AG10803 (cell line): Measurements from ENCODE around the gene RBMS3.

Source experiments
- DNase-seq: peaks from one replicate; pipeline ENCODE4 v3.0.0; 2010; ENCODE audit warnings: low read depth
- H3K4me3 ChIP-seq: 2 replicates; pipeline ENCODE4 v1.5.1; 2011; ENCODE audit warnings: mild to moderate bottlenecking, low read length, control low read depth
- TF ChIP-seq, protein P1 (sequence below): conservative IDR thresholded peaks from 2 replicates; pipeline ENCODE4 v1.5.1; 2011; ENCODE audit warnings: mild to moderate bottlenecking, low read length, control low read depth, inconsistent platforms

The RBMS3 gene

DNA sequence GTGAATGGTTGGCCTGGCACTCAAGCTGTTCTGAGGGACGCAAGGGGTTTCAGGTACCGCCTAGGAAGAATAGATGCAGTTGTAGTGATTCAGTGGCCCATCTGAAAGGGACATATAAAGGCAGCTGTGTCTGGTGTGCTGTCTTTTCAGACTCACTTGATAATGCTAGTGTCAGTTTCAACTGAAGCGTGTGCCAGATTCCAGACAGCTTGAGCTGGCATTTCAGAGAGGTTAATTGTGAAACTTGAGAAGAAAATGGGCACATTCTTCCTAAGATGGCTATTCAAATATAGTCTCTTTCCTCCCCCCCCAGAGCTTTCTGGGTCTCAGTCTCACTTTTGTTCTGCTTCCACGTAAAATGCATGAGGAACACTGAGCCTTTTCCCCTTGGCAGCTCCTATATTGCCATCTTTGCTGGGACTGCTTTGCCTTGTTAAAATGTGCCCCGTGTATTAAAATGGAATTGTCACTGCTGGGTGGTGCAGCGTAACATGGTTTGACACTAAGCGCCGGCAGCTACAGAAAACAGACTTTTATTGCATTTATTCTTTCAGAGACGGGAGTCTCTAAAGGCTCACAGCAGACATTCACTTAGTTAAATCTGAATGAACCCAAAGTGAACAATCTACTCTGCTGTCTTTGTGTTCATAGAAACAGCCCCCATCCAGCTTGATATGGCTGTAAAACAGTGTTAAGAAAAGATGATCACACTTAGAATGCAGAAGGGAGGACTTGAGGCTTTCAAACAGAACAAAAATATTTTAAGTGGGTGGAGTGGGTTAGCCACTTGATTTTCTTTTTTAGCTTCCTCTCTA is 478.7 kb downstream of the RBMS3 start:
- H3K4me3 ChIP-seq: no peak overlapping the region
- peak; percentile 69 for DNase-seq
- TF ChIP-seq, protein P1, sequence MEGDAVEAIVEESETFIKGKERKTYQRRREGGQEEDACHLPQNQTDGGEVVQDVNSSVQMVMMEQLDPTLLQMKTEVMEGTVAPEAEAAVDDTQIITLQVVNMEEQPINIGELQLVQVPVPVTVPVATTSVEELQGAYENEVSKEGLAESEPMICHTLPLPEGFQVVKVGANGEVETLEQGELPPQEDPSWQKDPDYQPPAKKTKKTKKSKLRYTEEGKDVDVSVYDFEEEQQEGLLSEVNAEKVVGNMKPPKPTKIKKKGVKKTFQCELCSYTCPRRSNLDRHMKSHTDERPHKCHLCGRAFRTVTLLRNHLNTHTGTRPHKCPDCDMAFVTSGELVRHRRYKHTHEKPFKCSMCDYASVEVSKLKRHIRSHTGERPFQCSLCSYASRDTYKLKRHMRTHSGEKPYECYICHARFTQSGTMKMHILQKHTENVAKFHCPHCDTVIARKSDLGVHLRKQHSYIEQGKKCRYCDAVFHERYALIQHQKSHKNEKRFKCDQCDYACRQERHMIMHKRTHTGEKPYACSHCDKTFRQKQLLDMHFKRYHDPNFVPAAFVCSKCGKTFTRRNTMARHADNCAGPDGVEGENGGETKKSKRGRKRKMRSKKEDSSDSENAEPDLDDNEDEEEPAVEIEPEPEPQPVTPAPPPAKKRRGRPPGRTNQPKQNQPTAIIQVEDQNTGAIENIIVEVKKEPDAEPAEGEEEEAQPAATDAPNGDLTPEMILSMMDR: no peak

DNA sequence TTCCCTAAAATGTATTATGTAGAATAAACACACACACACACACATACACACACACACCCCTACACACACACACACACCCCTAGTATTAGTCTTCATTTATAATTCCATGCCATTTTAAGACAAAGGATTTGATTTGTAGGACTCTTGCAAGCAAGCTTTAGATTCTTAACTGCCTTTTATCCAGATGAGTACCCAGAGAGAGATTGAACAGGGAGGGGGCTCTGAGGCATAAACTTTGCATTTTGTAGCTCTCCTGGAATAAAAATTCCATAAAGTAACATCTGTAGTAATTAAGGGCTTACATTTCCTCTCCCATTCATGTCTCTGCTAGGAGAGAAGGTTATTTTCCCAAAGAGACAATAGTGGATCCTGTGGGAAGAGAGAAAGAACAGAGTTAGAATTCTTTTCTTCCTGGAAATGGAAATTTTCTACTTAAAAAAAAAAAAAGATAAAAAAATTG is 479.4 kb downstream of the RBMS3 start:
- no peak overlapping the region for H3K4me3 ChIP-seq
- no peak for DNase-seq
- TF ChIP-seq, protein P1: no peak

DNA sequence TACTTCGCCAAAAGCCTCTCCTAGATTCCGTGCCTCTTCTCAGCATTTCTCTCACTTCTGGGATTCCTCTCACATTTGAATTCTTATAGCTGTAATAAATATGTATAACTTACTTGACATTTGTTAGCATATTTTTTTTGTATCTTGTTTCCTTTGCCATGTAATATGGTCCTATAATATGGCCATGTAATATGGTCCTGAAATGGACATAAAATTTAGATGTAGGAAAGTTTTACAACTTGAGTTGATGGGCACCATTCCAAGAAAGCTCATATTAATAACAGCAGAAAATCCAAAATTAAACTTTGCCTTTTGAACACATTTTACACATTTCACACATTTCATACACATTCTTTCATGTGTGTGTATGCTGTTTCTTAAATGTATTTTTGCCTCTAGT is 480.6 kb downstream of the RBMS3 start:
- no peak for DNase-seq
- TF ChIP-seq, protein P1: no peak
- H3K4me3 ChIP-seq: no peak overlapping the region

DNA sequence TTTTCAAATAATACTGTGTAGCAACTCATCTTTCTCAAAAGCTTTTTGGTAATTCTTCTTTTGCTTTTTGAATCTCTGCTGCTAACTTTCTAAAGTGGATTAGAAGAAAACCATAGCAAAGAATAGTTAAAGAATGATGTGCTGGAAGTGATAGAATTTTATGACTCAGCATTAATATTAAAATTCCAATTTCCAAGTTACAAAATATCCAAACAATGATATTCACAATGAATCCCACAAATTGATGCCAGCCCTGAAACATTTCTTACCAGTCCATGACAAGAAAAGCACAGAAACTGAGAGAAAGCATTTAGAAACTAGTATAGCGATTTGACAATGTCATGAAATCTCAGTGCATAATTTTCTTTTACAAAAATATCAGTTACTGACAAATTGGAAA is 482.2 kb downstream of the RBMS3 start:
- H3K4me3 ChIP-seq: no peak overlapping the region
- DNase-seq: peak; percentile 64
- TF ChIP-seq, protein P1: no peak

DNA sequence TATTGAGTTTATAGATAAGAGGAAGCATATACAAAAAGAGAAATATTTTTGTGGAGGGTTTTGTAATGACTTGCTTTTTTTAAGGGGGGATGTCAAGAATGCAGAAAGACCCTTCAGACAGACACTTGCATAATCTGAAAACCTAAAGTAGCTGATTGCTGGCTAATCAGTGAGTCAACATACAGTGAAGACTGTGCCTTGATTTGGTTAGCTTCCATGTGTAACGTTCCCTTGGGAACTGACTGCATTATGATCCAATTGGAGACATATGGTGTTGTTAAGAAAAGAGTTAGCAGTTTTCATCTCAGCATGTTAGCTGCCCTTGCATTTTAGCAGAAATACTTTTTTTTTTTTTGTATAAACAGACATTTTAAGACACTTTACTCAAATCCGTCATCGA is 483.2 kb downstream of the RBMS3 start:
- H3K4me3 ChIP-seq: no peak overlapping the region
- peak; percentile 89 for DNase-seq
- TF ChIP-seq, protein P1: no peak

DNA sequence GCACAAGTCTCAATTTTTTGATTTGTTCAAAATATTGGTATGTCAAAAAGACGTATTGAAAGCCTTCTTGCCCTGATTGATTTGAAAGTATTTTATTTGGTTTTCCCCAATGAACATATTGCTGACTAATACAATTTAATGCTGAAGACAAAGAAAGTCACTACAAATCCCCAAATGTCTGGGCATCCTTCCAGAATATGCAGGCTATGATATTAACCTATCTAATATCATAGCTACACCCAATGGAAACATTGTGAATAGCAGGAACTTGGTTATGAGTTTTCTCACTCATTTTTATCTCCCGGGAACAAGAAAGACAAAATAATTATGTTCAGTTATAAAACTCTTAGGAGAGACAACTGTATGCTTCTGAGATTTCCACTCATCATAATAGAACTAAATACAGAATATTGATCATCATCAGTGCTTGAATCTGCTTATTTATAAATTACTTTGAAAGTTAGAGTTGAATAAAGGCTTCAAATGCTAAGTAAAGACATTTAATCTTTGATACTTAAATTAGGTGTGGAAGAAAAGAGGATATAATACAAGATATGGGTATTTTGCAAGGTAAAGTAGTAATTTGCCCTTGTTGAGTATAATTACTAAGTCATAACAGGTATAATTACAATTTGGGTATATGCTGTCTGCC is 483.9 kb downstream of the RBMS3 start:
- H3K4me3 ChIP-seq: no peak overlapping the region
- peak; percentile 87 for DNase-seq
- TF ChIP-seq, protein P1: peak; percentile 80

DNA sequence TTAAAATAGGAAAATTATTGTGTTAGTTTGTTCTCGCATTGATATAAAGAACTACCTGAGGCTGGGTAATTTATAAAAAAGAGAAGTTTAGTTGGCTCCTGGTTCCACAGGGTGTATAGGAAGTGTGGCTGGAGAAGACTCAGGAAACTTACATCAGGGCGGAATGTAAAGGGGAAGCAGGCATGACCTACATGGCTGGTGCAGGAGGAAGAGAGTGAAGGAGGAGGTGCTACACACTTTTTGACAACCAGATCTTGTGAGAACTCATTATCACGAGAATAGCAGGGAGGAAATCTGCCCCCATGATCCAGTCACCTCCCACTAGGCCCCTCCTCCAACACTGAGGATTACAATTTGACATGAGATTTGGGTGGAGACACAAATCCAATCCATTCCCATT is 490.7 kb downstream of the RBMS3 start:
- DNase-seq: no peak
- TF ChIP-seq, protein P1: no peak
- no peak overlapping the region for H3K4me3 ChIP-seq
